A549 (cell line): ENCODE data around the gene KCNAB1.

Experiments used
- BHLHE40 ChIP-seq: IDR thresholded peaks from 2 replicates; pipeline ENCODE4 v1.6.1; 2012; ENCODE audit warnings: low read depth, low read length, inconsistent platforms
- CEBPB ChIP-seq, 2 experiments: fragments of >200 bp in 1 of 2; sonication (Bioruptor Twin) in 1 of 2; formaldehyde crosslinking in 1 of 2; IDR thresholded peaks; 2 replicates each; pipeline ENCODE4 v1.6.1; 2012 to 2016
- MAZ ChIP-seq: fragments of 150-350 bp; IDR thresholded peaks from 2 replicates; pipeline ENCODE4 v1.6.1; 2014; ENCODE audit warnings: antibody characterized with exemption, low read depth, low read length, borderline replicate concordance
- NFE2L2 ChIP-seq: fragments of 150-350 bp; conservative IDR thresholded peaks from 2 replicates; pipeline ENCODE4 v1.6.1; 2014; ENCODE audit warnings: low read length
- PHF8 ChIP-seq: fragments of 200-600 bp; sonication (generic); IDR thresholded peaks from 2 replicates; pipeline ENCODE4 v1.6.1; 2016; ENCODE audit warnings: low read depth, mild to moderate bottlenecking, antibody characterized with exemption, moderate library complexity, borderline replicate concordance
- POLR2A ChIP-seq: IDR thresholded peaks from 2 replicates; pipeline ENCODE4 v1.6.1; 2012; ENCODE audit warnings: mild to moderate bottlenecking, low read length
- RCOR1 ChIP-seq: fragments of 150-350 bp; IDR thresholded peaks from 2 replicates; pipeline ENCODE4 v1.6.1; 2014; ENCODE audit warnings: antibody characterized with exemption, low read length, low read depth
- USF2 ChIP-seq: fragments of 450-650 bp; IDR thresholded peaks from 2 replicates; pipeline ENCODE4 v1.6.1; 2014; ENCODE audit warnings: antibody characterized with exemption
- TF ChIP-seq, protein P1 (sequence below): fragments of >200 bp; sonication (Bioruptor Twin); formaldehyde crosslinking; IDR thresholded peaks from 3 replicates; pipeline ENCODE4 v1.5.1; 2016

- TF ChIP-seq POLR2A (no peak), BHLHE40 (no peak), RCOR1 (no peak), PHF8 (no peak), USF2 (no peak), CEBPB (IDR thresholded peaks at IDR 0.05) (no peak), NFE2L2 (no peak), MAZ (no peak)
- TF ChIP-seq, protein P1, sequence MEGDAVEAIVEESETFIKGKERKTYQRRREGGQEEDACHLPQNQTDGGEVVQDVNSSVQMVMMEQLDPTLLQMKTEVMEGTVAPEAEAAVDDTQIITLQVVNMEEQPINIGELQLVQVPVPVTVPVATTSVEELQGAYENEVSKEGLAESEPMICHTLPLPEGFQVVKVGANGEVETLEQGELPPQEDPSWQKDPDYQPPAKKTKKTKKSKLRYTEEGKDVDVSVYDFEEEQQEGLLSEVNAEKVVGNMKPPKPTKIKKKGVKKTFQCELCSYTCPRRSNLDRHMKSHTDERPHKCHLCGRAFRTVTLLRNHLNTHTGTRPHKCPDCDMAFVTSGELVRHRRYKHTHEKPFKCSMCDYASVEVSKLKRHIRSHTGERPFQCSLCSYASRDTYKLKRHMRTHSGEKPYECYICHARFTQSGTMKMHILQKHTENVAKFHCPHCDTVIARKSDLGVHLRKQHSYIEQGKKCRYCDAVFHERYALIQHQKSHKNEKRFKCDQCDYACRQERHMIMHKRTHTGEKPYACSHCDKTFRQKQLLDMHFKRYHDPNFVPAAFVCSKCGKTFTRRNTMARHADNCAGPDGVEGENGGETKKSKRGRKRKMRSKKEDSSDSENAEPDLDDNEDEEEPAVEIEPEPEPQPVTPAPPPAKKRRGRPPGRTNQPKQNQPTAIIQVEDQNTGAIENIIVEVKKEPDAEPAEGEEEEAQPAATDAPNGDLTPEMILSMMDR: no peak
Observed at GRCh38 chr3:156409694-156410093, 289.3 kb downstream of the KCNAB1 start.
